ENCODE measurements around the gene CSTB. TPM values are rescaled to one million over a fixed set of nuclear protein-coding genes. Genes with fewer than 3 reads are reported as not detected.

The CSTB gene
- total RNA-seq, 1 experiment from 2014 or later: 14.9 TPM

GRCh38 chr21:43805275-43805800 is 29.2 kb upstream of the CSTB start:
- Histone ChIP-seq H3K9me3 (replicated peaks) (no peaks in the 10 kb centered on the region), H3K36me3 (peaks cover 63% of the 10 kb centered on the region), H3K27me3 (replicated peaks) (no peaks in the 10 kb centered on the region), H3K27ac (no peak overlapping the region), H3K4me3 (no peak overlapping the region), H3K4me1 (replicated peaks) (no peaks in the 10 kb centered on the region)
- no peak for DNase-seq (ENCODE audit: low read depth in 1 of 2, low spot score in 2 of 2)

- H3K36me3 ChIP-seq: peaks cover 78% of the 10 kb centered on the region
- H3K4me1 ChIP-seq (replicated peaks): no peaks in the 10 kb centered on the region
- H3K4me3 ChIP-seq: no peak overlapping the region
These were observed 27.6 kb upstream of the CSTB start for GRCh38 chr21:43803558-43804300.

DNA sequence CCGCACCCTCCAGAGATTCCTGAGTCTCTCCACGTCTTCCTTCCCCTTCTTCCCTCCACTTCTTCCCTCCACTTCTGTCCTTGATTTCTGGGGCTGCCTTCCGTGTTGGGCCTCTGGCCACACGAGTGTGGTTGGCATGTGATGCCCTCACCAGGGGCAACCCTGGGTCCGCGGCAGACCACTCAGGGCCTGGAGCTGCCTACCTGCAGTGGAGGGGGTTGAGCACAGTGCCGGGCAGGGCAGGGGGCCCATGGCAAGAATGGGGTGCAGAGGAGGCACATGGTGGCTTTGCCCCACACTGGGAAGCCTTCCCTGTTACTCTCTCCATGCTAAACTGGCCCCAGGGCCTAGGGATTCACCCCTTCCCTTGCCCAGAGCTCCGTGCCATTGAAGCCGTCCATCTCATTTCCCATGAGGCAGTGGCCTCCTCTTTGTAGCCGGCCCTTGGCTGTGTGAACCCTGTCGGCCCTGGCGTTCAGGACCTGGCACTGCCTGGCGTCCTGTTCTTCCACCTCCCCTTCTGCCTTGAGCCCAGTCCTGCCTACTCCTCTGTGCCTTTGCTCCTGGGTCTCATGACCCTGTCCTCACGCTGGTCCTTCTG is 26.7 kb upstream of the CSTB start:
- no peaks in the 10 kb centered on the region for H3K9me3 ChIP-seq (replicated peaks)
- H3K4me1 ChIP-seq (replicated peaks): no peaks in the 10 kb centered on the region
- H3K27ac ChIP-seq: no peak overlapping the region
- H3K4me3 ChIP-seq: no peak overlapping the region
- H3K36me3 ChIP-seq: peaks cover 87% of the 10 kb centered on the region
- DNase-seq (ENCODE audit: low read depth in 1 of 2, low spot score in 2 of 2): no peak
- no peaks in the 10 kb centered on the region for H3K27me3 ChIP-seq (replicated peaks)

More at GRCh38 chr21:43803558-43804300, 27.6 kb upstream of the CSTB start:
- Histone ChIP-seq H3K9me3 (replicated peaks) (no peaks in the 10 kb centered on the region), H3K27me3 (replicated peaks) (no peaks in the 10 kb centered on the region), H3K27ac (no peak overlapping the region)
- no peak for DNase-seq (ENCODE audit: low read depth in 1 of 2, low spot score in 2 of 2)

DNA sequence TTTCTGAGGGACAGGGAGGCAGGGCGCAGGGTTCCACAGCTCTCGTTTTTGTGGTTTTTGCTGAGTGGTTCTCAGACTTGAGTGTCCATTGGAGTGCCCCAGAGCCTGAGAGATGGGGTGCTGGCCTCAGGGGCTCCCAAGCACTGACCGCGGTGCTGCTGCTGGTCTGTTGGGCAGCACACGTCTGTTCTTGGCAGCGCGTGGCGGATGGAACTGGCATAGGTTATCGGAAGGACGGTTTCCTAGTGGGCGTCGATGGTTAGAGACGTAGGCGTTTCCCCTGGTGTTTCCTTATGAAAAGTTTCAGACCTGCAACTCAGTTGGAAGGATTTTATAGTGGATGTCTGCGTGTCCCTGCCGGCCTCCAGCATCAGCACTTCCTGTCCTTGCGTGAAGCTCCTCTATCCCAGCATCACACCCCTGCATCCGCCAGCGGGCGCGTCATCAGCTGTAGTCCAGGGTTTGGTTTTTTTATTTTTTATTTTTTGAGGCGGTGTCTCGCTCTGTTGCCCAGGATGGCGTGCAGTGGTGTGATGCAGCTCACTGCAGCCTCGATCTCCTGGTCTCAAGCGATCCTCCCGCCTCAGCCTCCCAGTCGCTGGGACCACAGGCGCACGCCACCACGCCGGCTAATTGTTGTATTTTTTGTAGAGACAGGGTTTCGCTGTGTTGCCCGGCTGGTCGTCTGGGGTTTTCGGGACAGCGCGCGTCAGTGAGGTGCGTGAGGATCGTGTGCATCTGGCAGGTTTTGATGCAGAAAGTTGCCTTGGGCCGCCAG is 25.1 kb upstream of the CSTB start:
- DNase-seq (ENCODE audit: low read depth in 1 of 2, low spot score in 2 of 2): no peak
- H3K4me3 ChIP-seq: no peak overlapping the region
- H3K4me1 ChIP-seq (replicated peaks): no peaks in the 10 kb centered on the region
- H3K27ac ChIP-seq: no peak overlapping the region
- H3K36me3 ChIP-seq: peaks cover 95% of the 10 kb centered on the region
- no peaks in the 10 kb centered on the region for H3K27me3 ChIP-seq (replicated peaks)
- H3K9me3 ChIP-seq (replicated peaks): no peaks in the 10 kb centered on the region

DNA sequence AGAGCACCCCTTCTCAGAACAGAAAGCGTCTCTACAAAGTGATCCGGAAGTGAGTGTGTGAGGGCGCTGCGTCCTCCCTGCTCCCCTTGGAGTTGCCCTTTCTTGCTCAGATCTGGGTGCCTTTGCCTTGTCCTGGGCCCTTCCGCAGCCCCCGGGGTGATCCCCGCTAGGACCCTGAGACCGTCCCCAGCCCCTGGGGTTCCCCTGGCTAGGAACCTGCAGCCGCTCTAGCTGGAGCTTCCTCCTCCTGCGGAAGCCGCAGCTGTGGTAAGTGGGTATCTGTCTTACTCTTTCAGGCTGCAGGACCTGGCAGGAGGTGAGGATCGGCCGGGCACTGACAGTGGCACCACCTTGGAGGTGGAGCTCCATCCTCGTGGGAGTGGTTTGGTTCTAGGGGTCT is 24.5 kb upstream of the CSTB start:
- Histone ChIP-seq H3K27ac (no peak overlapping the region), H3K27me3 (replicated peaks) (no peaks in the 10 kb centered on the region), H3K9me3 (replicated peaks) (no peaks in the 10 kb centered on the region), H3K4me1 (replicated peaks) (no peaks in the 10 kb centered on the region), H3K4me3 (no peak overlapping the region), H3K36me3 (peaks cover 93% of the 10 kb centered on the region)
- no peak for DNase-seq (ENCODE audit: low read depth in 1 of 2, low spot score in 2 of 2)

DNA sequence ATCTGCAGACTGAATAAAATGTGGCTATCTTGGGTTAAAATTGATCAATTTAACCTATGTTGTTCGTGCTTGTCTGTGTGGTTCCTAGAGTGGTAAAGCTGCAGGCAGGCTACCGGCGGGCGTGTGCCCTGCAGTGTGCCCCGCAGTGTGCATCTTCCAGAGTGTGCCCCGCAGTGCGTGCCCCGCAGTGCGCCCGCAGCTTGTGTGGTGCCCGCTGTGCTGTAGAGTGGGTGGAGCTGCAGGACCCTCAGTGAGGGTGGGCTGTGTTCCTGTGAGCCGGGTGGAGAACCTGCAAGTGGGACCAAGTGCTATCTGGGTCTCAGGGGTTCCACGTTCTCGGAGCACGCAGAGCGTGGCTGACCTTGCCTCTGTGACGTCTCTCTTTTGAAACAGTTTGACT is 24.0 kb upstream of the CSTB start:
- Histone ChIP-seq H3K4me1 (replicated peaks) (no peaks in the 10 kb centered on the region), H3K36me3 (peaks cover 94% of the 10 kb centered on the region), H3K9me3 (replicated peaks) (no peaks in the 10 kb centered on the region), H3K27me3 (replicated peaks) (no peaks in the 10 kb centered on the region), H3K27ac (no peak overlapping the region), H3K4me3 (no peak overlapping the region)
- DNase-seq (ENCODE audit: low read depth in 1 of 2, low spot score in 2 of 2): no peak

- Histone ChIP-seq H3K27ac (no peak overlapping the region), H3K4me3 (no peak overlapping the region), H3K4me1 (replicated peaks) (no peaks in the 10 kb centered on the region), H3K36me3 (peaks cover 96% of the 10 kb centered on the region), H3K27me3 (replicated peaks) (no peaks in the 10 kb centered on the region), H3K9me3 (replicated peaks) (no peaks in the 10 kb centered on the region)
- DNase-seq (ENCODE audit: low read depth in 1 of 2, low spot score in 2 of 2): no peak
These were observed 23.3 kb upstream of the CSTB start for GRCh38 chr21:43799301-43799840.

DNA sequence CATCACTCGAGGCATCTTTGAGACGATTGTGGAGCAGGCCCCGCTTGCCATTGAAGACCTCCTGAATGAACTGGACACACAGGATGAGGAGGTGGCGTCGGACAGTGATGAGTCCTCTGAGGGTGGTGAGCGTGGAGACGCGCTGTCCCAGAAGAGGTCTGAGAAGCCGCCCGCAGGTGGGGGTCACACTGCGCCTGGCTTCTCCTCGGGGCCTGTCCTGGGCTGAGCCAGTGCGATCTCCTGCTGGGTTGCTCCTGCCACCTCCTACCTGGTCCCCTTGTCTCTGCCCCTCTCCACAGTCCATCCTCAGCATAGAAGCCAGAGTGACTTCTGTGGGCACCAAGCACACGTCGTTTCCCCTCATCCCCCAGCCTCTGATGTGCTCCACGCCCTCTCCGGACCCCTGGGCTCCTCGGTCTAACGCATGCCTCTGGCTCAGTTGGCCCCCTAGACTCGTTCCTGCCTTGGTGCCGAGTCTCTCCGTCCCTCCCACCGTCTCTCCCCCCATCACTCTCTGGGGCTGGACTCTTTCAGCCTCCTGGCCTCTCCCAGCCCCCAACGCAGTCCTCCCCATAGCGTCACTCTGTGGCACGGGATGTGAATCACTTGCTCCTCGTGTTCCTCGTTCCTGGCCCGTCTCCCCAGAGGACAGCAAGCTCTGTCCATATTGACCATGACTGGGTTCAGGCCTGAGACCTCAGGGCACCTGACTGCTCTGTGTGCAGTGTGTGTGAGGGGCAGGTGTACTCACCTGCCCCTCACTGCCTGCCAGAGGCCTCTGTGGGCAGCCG is 22.0 kb upstream of the CSTB start:
- no peaks in the 10 kb centered on the region for H3K4me1 ChIP-seq (replicated peaks)
- no peak overlapping the region for H3K27ac ChIP-seq
- no peak overlapping the region for H3K4me3 ChIP-seq
- no peaks in the 10 kb centered on the region for H3K9me3 ChIP-seq (replicated peaks)
- peaks cover 96% of the 10 kb centered on the region for H3K36me3 ChIP-seq
- DNase-seq (ENCODE audit: low read depth in 1 of 2, low spot score in 2 of 2): no peak
- H3K27me3 ChIP-seq (replicated peaks): no peaks in the 10 kb centered on the region

GRCh38 chr21:43797415-43797814 is 21.3 kb upstream of the CSTB start:
- H3K36me3 ChIP-seq: peaks cover 96% of the 10 kb centered on the region
- H3K27me3 ChIP-seq (replicated peaks): no peaks in the 10 kb centered on the region
- H3K4me3 ChIP-seq: no peak overlapping the region
- no peak overlapping the region for H3K27ac ChIP-seq
- no peak for DNase-seq (ENCODE audit: low read depth in 1 of 2, low spot score in 2 of 2)
- H3K4me1 ChIP-seq (replicated peaks): no peaks in the 10 kb centered on the region
- H3K9me3 ChIP-seq (replicated peaks): no peaks in the 10 kb centered on the region

DNA sequence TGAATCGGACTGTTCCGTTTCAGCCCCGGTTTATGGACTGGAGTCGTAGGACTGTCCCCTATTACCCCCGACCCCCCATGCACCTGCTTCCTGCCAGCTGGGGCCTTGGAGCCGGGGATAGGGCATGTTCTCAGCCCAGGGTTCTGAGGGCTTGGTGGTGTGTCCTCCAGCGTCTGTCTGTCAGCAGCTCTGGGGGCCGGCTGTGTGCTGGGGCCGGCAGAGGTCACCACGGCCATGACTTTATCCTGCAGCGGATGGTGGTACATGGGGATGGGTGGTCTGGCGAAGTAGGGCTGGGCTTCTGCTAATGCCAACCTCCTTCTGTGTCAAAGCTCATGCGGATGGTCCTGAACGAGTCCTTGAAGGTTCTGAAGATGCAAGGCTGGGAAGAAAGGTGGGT is 18.7 kb upstream of the CSTB start:
- Histone ChIP-seq H3K9me3 (replicated peaks) (no peaks in the 10 kb centered on the region), H3K36me3 (peaks cover 89% of the 10 kb centered on the region), H3K27me3 (replicated peaks) (no peaks in the 10 kb centered on the region), H3K27ac (no peak overlapping the region), H3K4me3 (no peak overlapping the region), H3K4me1 (replicated peaks) (peaks cover 7% of the 10 kb centered on the region)
- no peak for DNase-seq (ENCODE audit: low read depth in 1 of 2, low spot score in 2 of 2)

DNA sequence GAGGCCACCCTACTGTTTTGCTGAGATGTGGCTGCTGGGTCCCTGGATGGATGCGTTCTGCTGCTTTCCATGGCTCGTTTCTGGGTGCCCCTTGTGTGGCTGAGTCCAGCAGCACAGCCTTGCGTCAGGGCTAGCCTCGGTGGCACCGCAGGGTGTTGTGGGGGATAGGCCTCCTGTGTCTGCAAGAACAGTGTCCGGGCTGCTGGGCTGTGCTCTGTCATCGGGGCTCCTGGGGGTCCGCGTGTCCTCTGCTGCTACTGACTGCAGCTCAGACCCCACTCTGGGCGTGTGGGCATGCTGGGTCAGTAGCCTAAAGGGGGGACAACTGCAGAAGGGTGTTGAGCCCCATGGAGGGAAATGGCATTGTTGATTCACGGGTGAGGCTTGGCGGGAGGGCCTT is 18.2 kb upstream of the CSTB start:
- no peaks in the 10 kb centered on the region for H3K27me3 ChIP-seq (replicated peaks)
- H3K4me3 ChIP-seq: no peak overlapping the region
- H3K9me3 ChIP-seq (replicated peaks): no peaks in the 10 kb centered on the region
- H3K36me3 ChIP-seq: peaks cover 89% of the 10 kb centered on the region
- H3K4me1 ChIP-seq (replicated peaks): peaks cover 7% of the 10 kb centered on the region
- no peak for DNase-seq (ENCODE audit: low read depth in 1 of 2, low spot score in 2 of 2)
- no peak overlapping the region for H3K27ac ChIP-seq

DNA sequence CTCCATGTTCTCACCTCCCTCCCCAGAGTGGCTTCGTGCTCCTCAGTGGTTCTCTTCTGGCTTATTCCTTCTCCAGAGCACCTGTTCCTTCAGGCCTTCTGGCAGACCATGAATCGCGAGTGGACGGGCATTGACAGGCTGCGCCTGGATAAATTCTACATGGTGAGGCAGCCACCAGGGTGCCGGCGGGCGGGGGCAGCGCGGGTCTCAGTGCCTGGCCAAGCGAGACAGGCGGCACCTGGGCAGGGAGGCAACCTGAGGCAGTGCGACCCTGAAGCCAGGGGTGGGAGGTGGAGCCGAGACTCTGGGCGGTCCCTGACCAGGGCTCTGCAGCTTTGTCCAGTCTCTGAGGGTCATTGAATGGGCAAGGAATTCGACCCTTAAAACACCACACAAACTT is 17.1 kb upstream of the CSTB start:
- Histone ChIP-seq H3K4me3 (no peak overlapping the region), H3K9me3 (replicated peaks) (no peaks in the 10 kb centered on the region), H3K27me3 (replicated peaks) (no peaks in the 10 kb centered on the region), H3K4me1 (replicated peaks) (peaks cover 7% of the 10 kb centered on the region), H3K36me3 (peaks cover 79% of the 10 kb centered on the region), H3K27ac (no peak overlapping the region)
- DNase-seq (ENCODE audit: low read depth in 1 of 2, low spot score in 2 of 2): no peak

DNA sequence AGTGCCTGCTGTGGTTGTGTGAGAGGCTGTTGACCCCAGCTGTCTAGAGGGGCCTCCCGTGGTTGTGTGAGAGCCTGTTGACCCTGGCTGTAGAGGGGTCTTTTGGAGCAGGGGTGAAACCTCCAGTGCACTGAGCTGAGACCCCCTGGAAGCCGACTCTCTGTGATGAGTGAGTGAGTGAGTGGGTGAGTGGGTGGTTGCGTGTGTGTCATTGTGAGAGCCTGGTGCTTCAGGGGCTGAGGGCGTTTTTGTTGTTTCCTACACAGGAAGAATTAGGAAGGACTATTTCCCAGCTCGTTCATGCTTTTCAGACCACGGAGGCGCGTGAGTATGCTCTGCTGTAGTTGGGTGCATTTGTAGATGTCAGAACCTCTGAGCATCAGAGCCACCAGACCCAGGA is 16.3 kb upstream of the CSTB start:
- Histone ChIP-seq H3K27ac (no peak overlapping the region), H3K36me3 (peaks cover 71% of the 10 kb centered on the region), H3K27me3 (replicated peaks) (no peaks in the 10 kb centered on the region), H3K4me3 (no peak overlapping the region), H3K4me1 (replicated peaks) (peaks cover 7% of the 10 kb centered on the region), H3K9me3 (replicated peaks) (no peaks in the 10 kb centered on the region)
- DNase-seq (ENCODE audit: low read depth in 1 of 2, low spot score in 2 of 2): no peak

Data from SJSA1 (cell line).